ENCODE measurements around the gene TUB.

TUB gene

DNA sequence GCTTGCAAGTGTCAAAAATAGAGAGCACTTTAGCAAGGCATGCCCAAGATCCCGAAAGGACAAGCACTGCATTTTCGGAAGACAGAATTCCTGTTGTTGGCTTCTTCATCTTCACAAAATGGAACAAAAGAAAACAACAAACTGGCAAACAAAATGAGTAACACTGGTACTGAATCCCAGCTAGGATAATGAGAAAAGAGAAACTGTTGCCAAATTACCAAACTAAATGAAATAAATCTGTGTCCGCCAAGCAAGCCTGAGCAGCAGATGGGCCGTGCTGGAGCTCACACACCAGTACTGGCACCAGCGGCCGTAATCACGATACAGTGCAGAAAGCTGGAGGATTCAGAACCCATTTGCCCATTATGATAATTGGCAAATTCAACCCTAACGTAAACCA, 30.6 kb downstream of the TUB start:
- DNase-seq: no peak

DNA sequence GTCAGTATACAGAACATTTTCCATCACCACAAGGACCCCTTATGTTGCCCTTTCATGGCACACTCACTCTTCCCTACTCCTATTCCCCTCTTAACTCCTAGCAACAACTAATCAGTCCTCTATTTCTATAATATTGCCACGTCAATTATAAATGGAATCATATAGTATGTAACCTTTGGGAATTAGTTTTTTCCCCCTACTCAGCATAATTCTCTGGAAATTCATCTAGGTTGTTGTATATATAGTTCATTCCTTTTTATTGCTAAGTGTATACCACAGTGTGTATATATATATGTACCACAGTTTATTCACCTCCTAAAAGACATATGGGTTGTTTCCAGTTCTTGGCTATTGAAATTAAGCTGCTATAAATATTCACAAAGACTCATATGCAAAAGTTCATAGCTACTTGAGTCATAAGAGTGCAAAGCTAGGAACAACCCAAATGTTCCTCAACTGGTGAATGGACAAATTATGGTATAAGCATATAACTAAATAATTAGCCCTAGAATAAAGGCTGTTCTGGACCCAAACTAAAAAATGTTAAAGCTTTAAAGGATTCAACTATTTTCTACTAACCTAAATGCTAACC, 41.3 kb downstream of the TUB start:
- DNase-seq: no peak

DNA sequence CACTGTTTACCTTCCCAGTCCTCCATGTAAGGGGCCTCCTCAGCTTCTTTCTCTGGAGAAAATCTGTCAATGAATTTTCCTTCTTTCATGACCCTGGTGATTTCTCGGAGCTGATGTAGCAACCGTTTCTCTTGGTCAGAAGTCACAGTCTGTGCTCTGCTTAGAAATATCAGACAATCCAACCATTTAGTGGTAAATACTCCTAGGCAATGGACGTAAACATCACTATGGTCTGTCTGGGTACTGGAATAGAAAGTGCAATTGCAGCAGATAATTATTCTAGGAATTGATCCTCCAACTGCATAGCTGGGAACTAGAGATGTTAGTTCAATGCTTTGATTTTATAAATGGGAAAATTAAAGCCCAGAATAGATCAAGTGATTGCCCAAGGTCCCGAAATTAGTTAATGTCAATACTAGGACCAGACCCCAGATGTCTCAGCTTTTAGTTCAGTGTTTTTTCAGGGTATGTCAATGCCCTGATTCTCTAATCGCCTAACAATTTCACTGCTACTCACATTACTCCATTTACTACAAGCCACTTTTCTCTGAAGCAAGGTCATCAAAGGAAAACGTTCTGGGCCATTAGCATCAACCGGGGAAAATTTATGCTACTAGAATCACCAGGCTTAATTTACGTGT, 45.8 kb downstream of the TUB start:
- no peak for DNase-seq

DNA sequence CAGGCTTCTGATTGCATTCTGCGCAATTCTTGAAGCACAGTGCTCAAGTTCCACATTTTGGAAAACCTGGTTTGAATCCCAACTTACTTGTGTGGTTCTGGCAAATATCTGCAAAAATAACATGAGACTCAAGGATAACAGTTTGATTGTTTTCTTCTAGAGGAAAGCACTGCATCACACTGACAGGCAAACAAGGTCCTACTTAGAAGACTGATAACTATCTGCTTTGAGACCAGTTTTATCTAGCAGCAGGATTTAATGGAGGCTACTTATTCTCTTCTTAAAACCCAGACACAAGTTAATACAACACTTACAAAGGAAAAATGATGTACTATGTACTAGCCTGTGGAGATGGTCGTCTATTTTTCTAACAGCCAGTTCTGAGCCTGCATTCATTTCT, 46.4 kb downstream of the TUB start:
- no peak for DNase-seq

DNA sequence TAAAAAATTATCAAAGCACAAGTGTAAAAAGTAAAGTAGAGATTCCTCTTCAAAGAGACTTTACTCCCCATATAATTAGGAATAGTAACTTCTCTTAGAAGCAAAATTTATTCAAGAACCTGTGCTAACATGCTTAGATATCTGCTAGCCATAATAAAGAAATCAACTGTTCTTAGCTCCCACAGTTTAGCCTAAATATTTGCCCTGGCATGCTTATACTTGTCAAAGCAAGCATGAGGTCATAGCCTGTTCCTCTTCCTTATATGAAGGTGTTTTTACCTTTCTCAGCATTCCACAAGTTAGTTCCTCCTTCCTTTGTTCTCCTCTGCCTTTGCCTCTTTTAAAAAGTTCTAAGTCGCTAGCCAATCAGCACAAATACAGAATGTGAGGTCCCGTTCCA, 57.5 kb downstream of the TUB start:
- DNase-seq: no peak

DNA sequence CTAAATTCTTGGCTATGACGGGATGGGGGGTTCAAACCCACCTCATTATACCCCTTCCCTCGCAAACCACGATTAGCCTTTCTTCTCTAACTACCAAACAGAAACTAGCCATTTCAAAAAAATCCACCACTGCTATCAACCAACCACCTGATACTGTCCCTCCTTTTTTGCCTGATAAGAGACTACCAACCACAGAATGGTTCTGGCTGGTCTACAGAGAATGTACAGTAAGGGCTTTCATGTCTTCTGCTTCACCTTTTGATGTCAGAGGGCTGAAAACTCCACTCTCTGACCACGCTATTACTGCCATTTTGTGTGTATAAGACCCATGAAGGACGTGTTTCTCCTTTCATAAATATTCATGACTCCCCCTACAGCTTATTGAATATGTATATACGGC, 68.7 kb downstream of the TUB start:
- no peak for DNase-seq
